HEK293 (cell line): Measurements from ENCODE around the gene SIN3A.
A peak's percentile ranks its signal among the peaks of the same experiment; 100 is the strongest.

Source experiments
- CTCF ChIA-PET: fragments of 350-600 bp; formaldehyde crosslinking; extraction: SDS; loops from one replicate; lab custom pipeline; 2021; ENCODE audit warnings: antibody characterized with exemption; lab: Yijun Ruan, JAX
- POLR2A ChIA-PET: fragments of 300-600 bp; formaldehyde crosslinking; extraction: SDS; loops from one replicate; lab custom pipeline; 2020; ENCODE audit warnings: antibody characterized with exemption, inconsistent platforms; lab: Yijun Ruan, JAX
- H3K27ac ChIP-seq: fragments of 200-500 bp; sonication (Bioruptor generic); 2 replicates; pipeline ENCODE4 v1.5.1; 2014; ENCODE audit warnings: low read depth, low read length, control low read depth, inconsistent platforms; ENCODE audit errors: extremely low read depth
- H3K36me3 ChIP-seq, 2 experiments: fragments of 200-500 bp in 1 of 2; sonication (Bioruptor generic) in 1 of 2; 1 replicate in 1 of 2; 2 replicates in 1 of 2; pipeline ENCODE4 v1.5.1; 2014 to 2017; ENCODE audit warnings: inconsistent platforms in 2 of 2, low read length in 2 of 2; ENCODE audit not compliant: control insufficient read depth in 2 of 2, insufficient read depth in 1 of 2
- H3K4me1 ChIP-seq: fragments of 200-500 bp; sonication (Bioruptor generic); 2 replicates; pipeline ENCODE4 v1.5.1; 2014; ENCODE audit warnings: mild to moderate bottlenecking, low read length, inconsistent platforms; ENCODE audit not compliant: control insufficient read depth, insufficient read depth
- H3K4me3 ChIP-seq: 2 replicates; pipeline ENCODE4 v1.5.1; 2011; ENCODE audit warnings: low read depth, mild to moderate bottlenecking, control low read depth, low read length, moderate library complexity
- H3K9me3 ChIP-seq: fragments of 200-500 bp; sonication (Bioruptor generic); 2 replicates; pipeline ENCODE4 v1.5.1; 2014; ENCODE audit warnings: low read depth, low read length, inconsistent platforms; ENCODE audit not compliant: control insufficient read depth, insufficient read depth
- AEBP2 ChIP-seq: fragments of 450-650 bp; formaldehyde crosslinking; IDR thresholded peaks from 2 replicates; pipeline ENCODE4 v1.5.1; 2016; ENCODE audit warnings: missing biosample characterization, missing genetic modification characterization, borderline replicate concordance
- GLIS2 ChIP-seq: fragments of 450-650 bp; formaldehyde crosslinking; IDR thresholded peaks from 2 replicates; pipeline ENCODE4 v1.5.1; 2016; ENCODE audit warnings: missing biosample characterization, missing genetic modification characterization
- HIC1 ChIP-seq: fragments of 450-650 bp; formaldehyde crosslinking; IDR thresholded peaks from 2 replicates; pipeline ENCODE4 v1.5.1; 2016; ENCODE audit warnings: missing biosample characterization, missing genetic modification characterization
- KLF8 ChIP-seq: fragments of 450-650 bp; formaldehyde crosslinking; IDR thresholded peaks from 2 replicates; pipeline ENCODE4 v1.5.1; 2016; ENCODE audit warnings: missing biosample characterization, missing genetic modification characterization
- OVOL3 ChIP-seq: fragments of 450-650 bp; formaldehyde crosslinking; IDR thresholded peaks from 2 replicates; pipeline ENCODE4 v1.5.1; 2016; ENCODE audit warnings: missing biosample characterization, missing genetic modification characterization
- PATZ1 ChIP-seq: fragments of 450-650 bp; formaldehyde crosslinking; IDR thresholded peaks from 2 replicates; pipeline ENCODE4 v1.5.1; 2016; ENCODE audit warnings: missing biosample characterization, missing genetic modification characterization
- PRDM10 ChIP-seq: fragments of 450-650 bp; formaldehyde crosslinking; IDR thresholded peaks from 2 replicates; pipeline ENCODE4 v1.5.1; 2016; ENCODE audit warnings: missing biosample characterization, missing genetic modification characterization
- SCRT1 ChIP-seq: fragments of 450-650 bp; formaldehyde crosslinking; IDR thresholded peaks from 2 replicates; pipeline ENCODE4 v1.5.1; 2016; ENCODE audit warnings: missing biosample characterization, missing genetic modification characterization, borderline replicate concordance
- YY2 ChIP-seq: fragments of 450-650 bp; formaldehyde crosslinking; IDR thresholded peaks from 2 replicates; pipeline ENCODE4 v1.5.1; 2016; ENCODE audit warnings: missing biosample characterization, missing genetic modification characterization
- ZBTB10 ChIP-seq: fragments of 450-650 bp; formaldehyde crosslinking; IDR thresholded peaks from 2 replicates; pipeline ENCODE4 v1.5.1; 2016; ENCODE audit warnings: missing biosample characterization, missing genetic modification characterization
- ZBTB48 ChIP-seq: fragments of 450-650 bp; formaldehyde crosslinking; IDR thresholded peaks from 2 replicates; pipeline ENCODE4 v1.5.1; 2016; ENCODE audit warnings: missing biosample characterization, missing genetic modification characterization
- ZNF155 ChIP-seq: fragments of 450-650 bp; formaldehyde crosslinking; IDR thresholded peaks from 2 replicates; pipeline ENCODE4 v1.5.1; 2016; ENCODE audit warnings: missing biosample characterization, missing genetic modification characterization
- ZNF398 ChIP-seq: fragments of 450-650 bp; formaldehyde crosslinking; IDR thresholded peaks from 2 replicates; pipeline ENCODE4 v1.5.1; 2017; ENCODE audit warnings: missing biosample characterization, missing genetic modification characterization
- ZNF433 ChIP-seq: fragments of 450-650 bp; formaldehyde crosslinking; IDR thresholded peaks from 2 replicates; pipeline ENCODE4 v1.5.1; 2016; ENCODE audit warnings: missing biosample characterization, missing genetic modification characterization, low read depth
- ZNF629 ChIP-seq: fragments of 450-650 bp; formaldehyde crosslinking; IDR thresholded peaks from 2 replicates; pipeline ENCODE4 v1.5.1; 2017; ENCODE audit warnings: missing biosample characterization, missing genetic modification characterization
- ZNF76 ChIP-seq: fragments of 450-650 bp; formaldehyde crosslinking; IDR thresholded peaks from 2 replicates; pipeline ENCODE4; 2016; ENCODE audit warnings: low read depth, missing biosample characterization, missing genetic modification characterization, borderline replicate concordance
- ZSCAN18 ChIP-seq: fragments of 450-650 bp; formaldehyde crosslinking; IDR thresholded peaks from 2 replicates; pipeline ENCODE4 v1.5.1; 2016; ENCODE audit warnings: missing biosample characterization, missing genetic modification characterization
- ZSCAN30 ChIP-seq: fragments of 450-650 bp; IDR thresholded peaks from 2 replicates; pipeline ENCODE4 v1.5.1; 2018; ENCODE audit warnings: missing biosample characterization, mild to moderate bottlenecking, missing genetic modification characterization, moderate library complexity

SIN3A gene

GRCh38 chr15:75348034-75348561, 103.4 kb downstream of the SIN3A start:
- Histone ChIP-seq H3K9me3 (no peaks in the 10 kb centered on the region), H3K27ac (peak overlapping the region; percentile 88), H3K4me3 (peak overlapping the region; percentile 62), H3K36me3 (peaks cover 16 to 22% of the 10 kb centered on the region in 2 experiments; a peak in 2 of 3 replicates), H3K4me1 (peaks cover 6% of the 10 kb centered on the region; the same call in 1 of the 2 replicates)
- TF ChIP-seq PRDM10: peak; percentile 62
- TF ChIP-seq GLIS2: peak; percentile 68; the same call in 1 of the 2 replicates
- TF ChIP-seq ZNF433: no peak
- TF ChIP-seq OVOL3 (tag by site-specific recombination): 0 out of 2 replicates have a peak, but pooled peaks have one; percentile 25
- no peak for TF ChIP-seq YY2 (tag by site-specific recombination)
- TF ChIP-seq KLF8: peak; percentile 5; the same call in 1 of the 2 replicates
- 0 out of 2 replicates have a peak, but pooled peaks have one; percentile 9 for TF ChIP-seq AEBP2
- TF ChIP-seq ZNF629 (tag by site-specific recombination): no peak
- TF ChIP-seq ZBTB48: 0 out of 2 replicates have a peak, but pooled peaks have one; percentile 72
- peak; percentile 52 for TF ChIP-seq ZNF398 (tag by site-specific recombination)
- no peak for TF ChIP-seq HIC1 (tag by site-specific recombination)
- TF ChIP-seq ZNF155 (tag by site-specific recombination): no peak
- TF ChIP-seq ZSCAN30 (tag by site-specific recombination): 0 out of 2 replicates have a peak, but pooled peaks have one; percentile 28
- TF ChIP-seq SCRT1: no peak
- no peak for TF ChIP-seq ZSCAN18 (tag by site-specific recombination)
- TF ChIP-seq ZBTB10: peak; percentile 70
- TF ChIP-seq ZNF76 (tag by site-specific recombination): peak; percentile 51; the same call in 1 of the 2 replicates
- peak; percentile 91 for TF ChIP-seq PATZ1 (tag by site-specific recombination)
- ChIA-PET POLR2A (interaction anchor here (0.6 to 3.3 kb wide), 6 partner anchors 9 to 106 kb away, joined by 3 to 31 read pairs (median 4); partner anchors contain the start of genes MAN2C1 and SIN3A), CTCF (interaction anchor here (0.6 to 4.7 kb wide), 4 partner anchors 20 to 1180 kb away, joined by 3 to 33 read pairs (median 4); partner anchors contain the start of gene MAN2C1)
